T-cell (primary cell): ENCODE data around the gene DCTN1. TPM values are rescaled to one million over a fixed set of nuclear protein-coding genes. Genes with fewer than 3 reads are reported as not detected.
"Not testable (repeated sequence)": the region's sequence is repeated elsewhere in the genome, so short reads cannot be mapped to it uniquely, and the experiment has no call there.

Experiments
- ATAC-seq, 4 experiments: fragments of 200-7000 bp in 3 of 4; fragments of 150-1000 bp in 1 of 4; cut with Tn5 transposase; replicated peaks in 1 of 4; 1 replicate in 3 of 4; 2 replicates in 1 of 4; pipeline ENCODE4 v1.10.0; 2021; ENCODE audit warnings: moderate library complexity in 3 of 4, mild to moderate bottlenecking in 2 of 4, moderate number of reproducible peaks in 1 of 4
- CTCF ChIA-PET, 2 donors: fragments of 300-600 bp; sonication (Branson Sonifier 250); formaldehyde crosslinking; loops; one replicate each; lab custom pipeline; 2022; ENCODE audit warnings: antibody characterized with exemption in 2 of 2; lab: Charles Lee
- POLR2A ChIA-PET, 2 donors: fragments of 300-600 bp; sonication (Branson Sonifier 250); formaldehyde crosslinking; loops; one replicate each; lab custom pipeline; 2022; ENCODE audit warnings: antibody characterized with exemption in 2 of 2; lab: Charles Lee
- DNase-seq, 35 experiments: peaks; one replicate each; pipeline versions ENCODE4 v3.0.0 to v3.0.0-alpha.2; 2013 to 2023
- H3K27ac ChIP-seq: one replicate; pipeline ENCODE4 v1.5.1; 2013; ENCODE audit warnings: low read length
- H3K27me3 ChIP-seq, 2 experiments: replicated peaks in 1 of 2; 1 replicate in 1 of 2; 2 replicates in 1 of 2; pipeline versions ENCODE4 v1.6.1 to v1.7.0; 2013; ENCODE audit warnings: low read length in 1 of 2, mixed read lengths in 1 of 2; ENCODE audit not compliant: control insufficient read depth in 2 of 2, insufficient read depth in 2 of 2; ENCODE audit errors: extremely low read depth in 1 of 2
- H3K36me3 ChIP-seq, 2 donors: 1 replicate in 1 of 2; 2 replicates in 1 of 2; pipeline versions ENCODE4 v1.6.1 to v1.7.0; 2013; ENCODE audit warnings: low read length in 1 of 2; ENCODE audit not compliant: control insufficient read depth in 2 of 2, insufficient read depth in 1 of 2; ENCODE audit errors: extremely low read depth in 1 of 2
- H3K4me1 ChIP-seq, 2 experiments: 1 replicate in 1 of 2; 2 replicates in 1 of 2; pipeline versions ENCODE4 v1.6.1 to v1.7.0; 2013; ENCODE audit warnings: low read length in 2 of 2, mixed read lengths in 1 of 2; ENCODE audit not compliant: insufficient read depth in 2 of 2, control insufficient read depth in 1 of 2; ENCODE audit errors: extremely low read depth in 1 of 2
- H3K4me3 ChIP-seq, 2 donors: 1 replicate in 1 of 2; 2 replicates in 1 of 2; pipeline versions ENCODE4 v1.5.1 to v1.7.0; 2013; ENCODE audit warnings: mild to moderate bottlenecking in 2 of 2, low read length in 1 of 2, moderate library complexity in 1 of 2; ENCODE audit not compliant: control insufficient read depth in 1 of 2; ENCODE audit errors: extremely low read depth in 1 of 2
- H3K9me3 ChIP-seq: 2 replicates; pipeline ENCODE4 v1.7.0; 2013
- H3K27ac Mint-ChIP-seq, 2 donors: one replicate each; pipeline ENCODE4 v1.8.0; 2020 to 2021; ENCODE audit warnings: mild to moderate bottlenecking in 2 of 2, mixed read lengths in 2 of 2
- H3K27me3 Mint-ChIP-seq, 2 donors: one replicate each; pipeline ENCODE4 v1.8.0; 2021 to 2022; ENCODE audit warnings: mixed read lengths in 2 of 2
- H3K36me3 Mint-ChIP-seq: one replicate; pipeline ENCODE4 v1.8.0; 2021; ENCODE audit warnings: mixed read lengths
- H3K4me1 Mint-ChIP-seq, 3 donors: one replicate each; pipeline ENCODE4 v1.8.0; 2020 to 2022; ENCODE audit warnings: mixed read lengths in 3 of 3, mild to moderate bottlenecking in 1 of 3
- H3K4me3 Mint-ChIP-seq, 3 donors: one replicate each; pipeline ENCODE4 v1.8.0; 2020 to 2022; ENCODE audit warnings: mild to moderate bottlenecking in 3 of 3, mixed read lengths in 3 of 3, moderate library complexity in 3 of 3
- H3K9me3 Mint-ChIP-seq, 3 donors: one replicate each; pipeline ENCODE4 v1.8.0; 2020 to 2022; ENCODE audit warnings: mixed read lengths in 3 of 3
- WGBS: methylation state at CpG from one replicate; pipeline ENCODE4 v1.1.5; 2013; ENCODE audit warnings: missing lambda C conversion rate; ENCODE audit not compliant: insufficient coverage; 5-methylcytosine and 5-hydroxymethylcytosine counted together
- total RNA-seq, 35 experiments: library from RNA in 6 of 35; stranded (reverse) in 6 of 35; fragments of 120-200 nt in 1 of 35; gene quantifications; one replicate each; pipeline versions ENCODE4 v1.2.1 to v1.2.4 and lab custom pipeline; 2013 to 2026

The DCTN1 gene
- total RNA-seq, 5 donors from 2014 or later (not counting 1 experiment from before 2014, with no cell fraction given), result 81.9 to 124 (median 117) TPM

GRCh38 chr2:74343316-74343715, 36.8 kb downstream of the DCTN1 start, which contains the start of gene SLC4A5:
Gene SLC4A5 (minus strand): TSS chr2:74343416. CDS start chr2:74315023, 28,393 bp downstream.
- H3K9me3 ChIP-seq, result no peaks in the 10 kb centered on the region
- no peaks in the 10 kb centered on the region for H3K27me3 ChIP-seq
- WGBS, result 33% methylated on average over 1 of the region's 2 CpGs
- no peak within 1 kb of the TSS for H3K4me3 Mint-ChIP-seq
- peaks cover 35% of the 10 kb centered on the region for H3K36me3 Mint-ChIP-seq
- H3K4me3 ChIP-seq, result no peak within 1 kb of the TSS
- no peak for ATAC-seq
- no peaks in the 10 kb centered on the region for H3K4me1 ChIP-seq
- H3K27ac ChIP-seq, result no peak within 1 kb of the TSS
- no peak for DNase-seq
- CTCF ChIA-PET, result no interaction called here
- no peaks in the 10 kb centered on the region for H3K36me3 ChIP-seq
- H3K27ac Mint-ChIP-seq, result no peak within 1 kb of the TSS
- POLR2A ChIA-PET, result interaction anchor here in 1 of 2 donors (0.6 kb wide), 1 partner anchor 10 kb away, joined by 3 read pairs; no protein-coding TSS in a partner anchor
- no peaks in the 10 kb centered on the region for H3K9me3 Mint-ChIP-seq
- no peaks in the 10 kb centered on the region for H3K4me1 Mint-ChIP-seq
- no peaks in the 10 kb centered on the region for H3K27me3 Mint-ChIP-seq

DNA sequence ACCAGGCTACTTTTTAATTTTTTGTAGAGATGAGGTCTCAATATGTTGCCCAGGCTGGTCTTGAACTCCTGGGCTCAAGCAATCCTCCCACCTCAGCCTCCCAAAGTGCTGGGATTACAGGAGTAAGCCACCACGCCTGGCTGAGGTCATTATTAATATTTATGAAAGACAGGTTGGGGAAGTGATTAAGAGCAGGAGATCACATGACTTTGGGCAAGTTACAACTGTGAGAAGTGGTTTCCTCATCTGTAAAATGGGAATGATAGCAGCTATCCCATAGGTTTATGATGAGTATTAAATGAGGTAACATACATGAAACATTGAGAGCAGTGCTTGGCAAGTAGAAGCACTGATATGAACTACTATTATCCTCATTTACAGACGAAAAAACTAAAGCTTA, 43.9 kb downstream of the DCTN1 start:
- H3K27ac ChIP-seq, H3K36me3 ChIP-seq, H3K9me3 ChIP-seq, ATAC-seq, H3K4me3 Mint-ChIP-seq, H3K4me1 ChIP-seq, H3K9me3 Mint-ChIP-seq, DNase-seq, H3K27me3 Mint-ChIP-seq, H3K27ac Mint-ChIP-seq, H3K4me3 ChIP-seq, H3K27me3 ChIP-seq, POLR2A ChIA-PET: not testable (repeated sequence)
- Mint-ChIP-seq H3K4me1 (peaks cover 1 to 15% (median 14%) of the 10 kb centered on the region in 3 donors), H3K36me3 (peaks cover 17% of the 10 kb centered on the region)
- CTCF ChIA-PET, result interaction anchor here (1.5 to 3.8 kb wide), 6 partner anchors 9 to 241 kb away, joined by 3 to 66 read pairs (median 18); no protein-coding TSS in a partner anchor
- WGBS, result no CpG with 5 or more reads among the region's 2 CpGs

DNA sequence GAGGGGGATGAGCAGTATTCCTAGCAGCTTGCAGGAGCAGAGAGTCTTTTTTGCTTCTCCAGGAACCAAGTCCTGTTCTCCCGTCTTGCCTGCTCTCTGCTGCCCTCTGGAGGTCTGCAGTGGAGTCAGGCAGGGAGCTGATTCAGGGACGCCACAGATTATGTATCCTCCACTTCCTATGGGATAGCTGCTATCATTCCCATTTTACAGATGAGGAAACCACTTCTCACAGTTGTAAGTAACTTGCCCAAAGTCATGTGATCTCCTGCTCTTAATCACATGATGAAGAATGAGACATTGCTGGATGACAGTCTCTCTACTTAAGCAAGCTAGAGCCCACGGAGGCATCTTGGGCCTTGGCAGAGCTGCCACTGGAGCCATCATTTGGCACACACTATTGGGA, 45.2 kb downstream of the DCTN1 start:
- ChIA-PET POLR2A (interaction anchor here (0.5 kb wide), 2 partner anchors 180 to 364 kb away, joined by 3 to 9 read pairs; no protein-coding TSS in a partner anchor), CTCF (interaction anchor here (0.5 to 3.8 kb wide), 39 partner anchors 10 to 1250 kb away, joined by 3 to 66 read pairs (median 4); partner anchors contain the start of gene STAMBP (in 1 of the 2))
- Histone ChIP-seq H3K27ac (no peak overlapping the region), H3K36me3 (peaks cover 0 to 10% of the 10 kb centered on the region in 2 donors), H3K9me3 (no peaks in the 10 kb centered on the region), H3K4me3 (no peak overlapping the region), H3K27me3 (no peaks in the 10 kb centered on the region), H3K4me1 (peaks cover 0 to 5% of the 10 kb centered on the region in 2 experiments)
- Mint-ChIP-seq H3K4me1 (peaks cover 1 to 15% (median 14%) of the 10 kb centered on the region in 3 donors), H3K4me3 (no peak overlapping the region), H3K36me3 (peaks cover 17% of the 10 kb centered on the region), H3K27ac (no peak overlapping the region), H3K27me3 (no peaks in the 10 kb centered on the region), H3K9me3 (no peaks in the 10 kb centered on the region)
- 45% methylated on average over 3 of the region's 3 CpGs for WGBS
- DNase-seq (peak; percentile 42 to 86 (median 67)), ATAC-seq (peak; percentile 72 to 86 (median 78))

DNA sequence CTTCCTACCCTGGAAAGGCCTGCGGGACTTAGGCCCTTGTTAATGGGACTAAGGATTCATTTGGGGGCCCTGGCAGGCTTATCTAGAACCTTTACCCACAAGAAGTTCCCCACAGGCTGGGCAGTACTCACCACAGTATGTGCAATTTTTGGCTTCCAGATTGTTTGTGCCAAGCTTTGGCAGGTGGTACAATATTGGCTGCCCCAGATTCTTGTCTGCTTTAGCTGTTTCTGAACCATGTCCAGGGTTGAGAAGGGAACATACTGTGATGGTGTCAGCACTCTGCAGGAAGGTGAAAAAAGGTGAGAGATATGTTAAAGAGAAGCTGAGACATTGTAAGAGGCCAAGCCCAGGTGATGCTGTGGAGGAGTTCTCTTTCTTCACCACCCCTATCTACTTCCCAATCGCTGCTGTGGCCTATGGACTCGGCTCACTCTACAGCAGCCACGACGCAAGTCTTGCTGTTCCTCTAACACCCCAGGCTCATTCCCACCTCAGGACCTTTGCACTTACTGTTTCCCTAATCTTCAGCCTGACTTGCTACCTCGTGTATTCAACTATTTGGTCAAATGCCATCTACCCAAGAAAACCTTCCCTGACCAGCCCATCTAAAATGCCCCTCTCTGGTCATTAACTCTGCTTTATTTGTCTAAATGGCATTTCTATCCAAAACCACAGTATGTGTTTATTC, 46.1 kb downstream of the DCTN1 start:
- H3K36me3 Mint-ChIP-seq, result peaks cover 17% of the 10 kb centered on the region
- H3K27me3 Mint-ChIP-seq, result no peaks in the 10 kb centered on the region
- no peak overlapping the region for H3K4me3 Mint-ChIP-seq
- peaks cover 1 to 15% (median 14%) of the 10 kb centered on the region in 3 donors for H3K4me1 Mint-ChIP-seq
- ChIA-PET POLR2A (interaction anchor here (0.5 kb wide), 3 partner anchors 124 to 363 kb away, joined by 3 to 9 read pairs (median 5); no protein-coding TSS in a partner anchor), CTCF (interaction anchor here (0.5 to 3.8 kb wide), 21 partner anchors 10 to 1250 kb away, joined by 3 to 66 read pairs (median 6); partner anchors contain the start of gene STAMBP (in 1 of the 2))
- H3K4me1 ChIP-seq, result peaks cover 0 to 5% of the 10 kb centered on the region in 2 experiments
- no peaks in the 10 kb centered on the region for H3K9me3 Mint-ChIP-seq
- H3K9me3 ChIP-seq, result no peaks in the 10 kb centered on the region
- H3K27me3 ChIP-seq, result no peaks in the 10 kb centered on the region
- no peak for DNase-seq
- H3K36me3 ChIP-seq, result peaks cover 0 to 11% of the 10 kb centered on the region in 2 donors
- no peak overlapping the region for H3K27ac Mint-ChIP-seq
- WGBS, result 89% methylated on average over 5 of the region's 6 CpGs
- H3K4me3 ChIP-seq, result no peak overlapping the region
- no peak overlapping the region for H3K27ac ChIP-seq
- no peak for ATAC-seq

GRCh38 chr2:74333175-74333574, 46.9 kb downstream of the DCTN1 start:
- POLR2A ChIA-PET, result no interaction called here
- no peak overlapping the region for H3K4me3 Mint-ChIP-seq
- no peak for DNase-seq
- H3K36me3 ChIP-seq, result peaks cover 0 to 13% of the 10 kb centered on the region in 2 donors
- CTCF ChIA-PET, result interaction anchor here (0.5 to 3.8 kb wide), 4 partner anchors 78 to 509 kb away, joined by 3 to 35 read pairs (median 4); no protein-coding TSS in a partner anchor
- no peak overlapping the region for H3K4me3 ChIP-seq
- no CpG with 5 or more reads among the region's 3 CpGs for WGBS
- no peaks in the 10 kb centered on the region for H3K27me3 ChIP-seq
- H3K27ac ChIP-seq, result no peak overlapping the region
- no peaks in the 10 kb centered on the region for H3K9me3 ChIP-seq
- H3K36me3 Mint-ChIP-seq, result peaks cover 16% of the 10 kb centered on the region
- ATAC-seq, result no peak
- no peaks in the 10 kb centered on the region for H3K9me3 Mint-ChIP-seq
- H3K4me1 Mint-ChIP-seq, result peaks cover 1 to 15% (median 14%) of the 10 kb centered on the region in 3 donors
- H3K27me3 Mint-ChIP-seq, result no peaks in the 10 kb centered on the region
- peaks cover 0 to 5% of the 10 kb centered on the region in 2 experiments for H3K4me1 ChIP-seq
- no peak overlapping the region for H3K27ac Mint-ChIP-seq

GRCh38 chr2:74332550-74333174, 47.4 kb downstream of the DCTN1 start:
- Mint-ChIP-seq H3K27ac (no peak overlapping the region), H3K9me3 (no peaks in the 10 kb centered on the region), H3K4me3 (no peak overlapping the region), H3K27me3 (no peaks in the 10 kb centered on the region), H3K4me1 (peaks cover 1 to 15% (median 14%) of the 10 kb centered on the region in 3 donors), H3K36me3 (peaks cover 11% of the 10 kb centered on the region)
- DNase-seq (no peak), ATAC-seq (no peak)
- no peak overlapping the region for H3K27ac ChIP-seq
- no peaks in the 10 kb centered on the region for H3K27me3 ChIP-seq
- H3K9me3 ChIP-seq, result no peaks in the 10 kb centered on the region
- peaks cover 0 to 13% of the 10 kb centered on the region in 2 donors for H3K36me3 ChIP-seq
- POLR2A ChIA-PET, result no interaction called here
- H3K4me1 ChIP-seq, result peaks cover 0 to 5% of the 10 kb centered on the region in 2 experiments
- CTCF ChIA-PET, result interaction anchor here in 1 of 2 donors (1.0 to 1.5 kb wide), 2 partner anchors 83 to 508 kb away, joined by 3 to 4 read pairs; no protein-coding TSS in a partner anchor
- H3K4me3 ChIP-seq, result no peak overlapping the region
- WGBS, result no CpG with 5 or more reads among the region's 3 CpGs
